Testis (tissue), 2 donors: Measurements from ENCODE around the gene ANKS6.

Experiments used
- CTCF ChIP-seq, 3 experiments: fragments of 450-650 bp in 2 of 3; fragments of 200-600 bp in 1 of 3; sonication (generic) in 1 of 3; IDR thresholded peaks; one replicate each; pipeline ENCODE4 v1.5.1; 2016 to 2019; ENCODE audit warnings: antibody characterized with exemption in 3 of 3, mild to moderate bottlenecking in 2 of 3, moderate library complexity in 1 of 3
- POLR2A ChIP-seq: fragments of 450-650 bp; IDR thresholded peaks from one replicate; pipeline ENCODE4 v1.6.1; 2017; ENCODE audit warnings: antibody characterized with exemption, mild to moderate bottlenecking, moderate library complexity

- no peak for TF ChIP-seq CTCF (IDR thresholded peaks at IDR 0.05)
- TF ChIP-seq POLR2A: no peak
Measured at GRCh38 chr9:98825414-98825813, 29.1 kb upstream of the ANKS6 start.
